ENCODE results near the gene SRPRB. TPM values are rescaled to one million over a fixed set of nuclear protein-coding genes. Genes with fewer than 3 reads are reported as not detected.
"Not testable (repeated sequence)": the region's sequence is repeated elsewhere in the genome, so short reads cannot be mapped to it uniquely, and the experiment has no call there.

Gene SRPRB
- total and polyA plus RNA-seq, 2 experiments from 2014 or later: 29.2 to 40.9 TPM

DNA sequence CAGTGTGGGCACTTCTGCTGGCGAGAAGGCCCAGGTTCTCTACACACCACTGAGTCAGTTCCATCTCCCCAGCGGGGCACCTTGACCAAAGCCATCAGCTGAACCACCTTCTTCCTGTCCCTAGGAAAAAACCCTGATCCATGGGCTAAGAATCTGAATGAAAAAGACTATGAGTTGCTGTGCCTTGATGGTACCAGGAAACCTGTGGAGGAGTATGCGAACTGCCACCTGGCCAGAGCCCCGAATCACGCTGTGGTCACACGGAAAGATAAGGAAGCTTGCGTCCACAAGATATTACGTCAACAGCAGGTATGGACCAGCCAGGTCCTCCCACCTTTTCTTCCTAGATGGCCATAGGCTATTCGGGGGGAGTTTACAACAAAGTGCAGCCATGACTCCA lies 30.3 kb upstream of the SRPRB start:
- no peak overlapping the region for H3K4me3 ChIP-seq

DNA sequence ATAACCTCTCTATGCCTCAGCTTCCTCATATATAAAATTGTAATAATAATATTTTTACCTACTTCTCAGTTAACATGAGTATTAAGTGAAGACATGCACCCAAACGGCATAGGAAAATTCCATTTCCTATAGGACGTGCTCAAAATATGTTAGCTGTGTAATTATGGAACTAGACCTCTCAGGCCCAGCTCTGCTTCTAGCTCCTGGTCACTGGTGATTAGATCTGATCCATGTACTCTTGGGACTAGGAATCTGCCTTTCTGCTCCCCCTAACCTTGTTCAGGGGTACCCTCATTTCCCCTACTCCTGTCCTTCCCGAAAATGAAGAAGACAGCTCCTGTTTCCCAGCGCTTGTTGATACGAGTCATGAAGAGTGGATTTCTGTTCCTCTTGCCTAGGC lies 29.8 kb upstream of the SRPRB start:
- no peaks in the 10 kb centered on the region for H3K9me3 ChIP-seq (ENCODE audit: low read depth)

More for the DNA sequence above, 30.3 kb upstream of the SRPRB start:
- DNase-seq (ENCODE audit: low read depth in 1 of 2, low spot score in 1 of 2): no peak
- TF ChIP-seq, protein P1, sequence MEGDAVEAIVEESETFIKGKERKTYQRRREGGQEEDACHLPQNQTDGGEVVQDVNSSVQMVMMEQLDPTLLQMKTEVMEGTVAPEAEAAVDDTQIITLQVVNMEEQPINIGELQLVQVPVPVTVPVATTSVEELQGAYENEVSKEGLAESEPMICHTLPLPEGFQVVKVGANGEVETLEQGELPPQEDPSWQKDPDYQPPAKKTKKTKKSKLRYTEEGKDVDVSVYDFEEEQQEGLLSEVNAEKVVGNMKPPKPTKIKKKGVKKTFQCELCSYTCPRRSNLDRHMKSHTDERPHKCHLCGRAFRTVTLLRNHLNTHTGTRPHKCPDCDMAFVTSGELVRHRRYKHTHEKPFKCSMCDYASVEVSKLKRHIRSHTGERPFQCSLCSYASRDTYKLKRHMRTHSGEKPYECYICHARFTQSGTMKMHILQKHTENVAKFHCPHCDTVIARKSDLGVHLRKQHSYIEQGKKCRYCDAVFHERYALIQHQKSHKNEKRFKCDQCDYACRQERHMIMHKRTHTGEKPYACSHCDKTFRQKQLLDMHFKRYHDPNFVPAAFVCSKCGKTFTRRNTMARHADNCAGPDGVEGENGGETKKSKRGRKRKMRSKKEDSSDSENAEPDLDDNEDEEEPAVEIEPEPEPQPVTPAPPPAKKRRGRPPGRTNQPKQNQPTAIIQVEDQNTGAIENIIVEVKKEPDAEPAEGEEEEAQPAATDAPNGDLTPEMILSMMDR (IDR thresholded peaks at IDR 0.05; ENCODE audit: low read depth, low read length): no peak
- H3K27me3 ChIP-seq: no peaks in the 10 kb centered on the region
- H3K36me3 ChIP-seq: no peaks in the 10 kb centered on the region
- no peaks in the 10 kb centered on the region for H3K9me3 ChIP-seq (ENCODE audit: low read depth)
- no peaks in the 10 kb centered on the region for H3K4me1 ChIP-seq (ENCODE audit: low read depth)
- H3K27ac ChIP-seq: no peak overlapping the region

DNA sequence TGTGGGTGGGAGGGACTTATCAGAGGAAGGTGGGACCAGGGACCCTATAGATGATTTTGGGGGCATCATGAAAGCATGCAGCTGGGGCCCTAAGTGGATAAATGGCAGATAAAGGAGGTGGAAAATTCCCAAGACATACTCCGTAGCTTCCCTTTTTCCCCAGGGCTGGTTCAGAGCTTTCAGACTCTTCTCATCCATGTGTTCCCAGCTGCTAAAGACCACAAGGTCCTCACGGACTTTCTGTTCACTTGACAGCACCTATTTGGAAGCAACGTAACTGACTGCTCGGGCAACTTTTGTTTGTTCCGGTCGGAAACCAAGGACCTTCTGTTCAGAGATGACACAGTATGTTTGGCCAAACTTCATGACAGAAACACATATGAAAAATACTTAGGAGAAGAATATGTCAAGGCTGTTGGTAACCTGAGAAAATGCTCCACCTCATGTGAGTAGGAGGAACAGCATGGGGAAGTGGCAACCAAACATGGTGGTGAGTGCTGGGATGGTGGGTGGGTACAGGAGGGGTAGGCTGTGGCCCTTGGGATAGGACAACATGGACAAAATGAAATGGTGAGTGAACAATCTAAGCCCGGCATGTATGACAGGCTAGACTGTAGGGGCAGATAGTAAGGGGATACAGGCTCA lies 28.7 kb upstream of the SRPRB start:
- H3K4me3 ChIP-seq: no peak overlapping the region
- no peaks in the 10 kb centered on the region for H3K27me3 ChIP-seq
- no peaks in the 10 kb centered on the region for H3K9me3 ChIP-seq (ENCODE audit: low read depth)
- no peak for DNase-seq (ENCODE audit: low read depth in 1 of 2, low spot score in 1 of 2)
- TF ChIP-seq, protein P1 (IDR thresholded peaks at IDR 0.05; ENCODE audit: low read depth, low read length): no peak
- H3K27ac ChIP-seq: no peak overlapping the region
- no peaks in the 10 kb centered on the region for H3K4me1 ChIP-seq (ENCODE audit: low read depth)
- H3K36me3 ChIP-seq: no peaks in the 10 kb centered on the region

More for the DNA sequence above, 29.8 kb upstream of the SRPRB start:
- Histone ChIP-seq H3K27me3 (no peaks in the 10 kb centered on the region), H3K27ac (no peak overlapping the region), H3K4me3 (no peak overlapping the region), H3K4me1 (ENCODE audit: low read depth) (no peaks in the 10 kb centered on the region), H3K36me3 (no peaks in the 10 kb centered on the region)
- DNase-seq (ENCODE audit: low read depth in 1 of 2, low spot score in 1 of 2): no peak
- TF ChIP-seq, protein P1 (IDR thresholded peaks at IDR 0.05; ENCODE audit: low read depth, low read length): no peak

DNA sequence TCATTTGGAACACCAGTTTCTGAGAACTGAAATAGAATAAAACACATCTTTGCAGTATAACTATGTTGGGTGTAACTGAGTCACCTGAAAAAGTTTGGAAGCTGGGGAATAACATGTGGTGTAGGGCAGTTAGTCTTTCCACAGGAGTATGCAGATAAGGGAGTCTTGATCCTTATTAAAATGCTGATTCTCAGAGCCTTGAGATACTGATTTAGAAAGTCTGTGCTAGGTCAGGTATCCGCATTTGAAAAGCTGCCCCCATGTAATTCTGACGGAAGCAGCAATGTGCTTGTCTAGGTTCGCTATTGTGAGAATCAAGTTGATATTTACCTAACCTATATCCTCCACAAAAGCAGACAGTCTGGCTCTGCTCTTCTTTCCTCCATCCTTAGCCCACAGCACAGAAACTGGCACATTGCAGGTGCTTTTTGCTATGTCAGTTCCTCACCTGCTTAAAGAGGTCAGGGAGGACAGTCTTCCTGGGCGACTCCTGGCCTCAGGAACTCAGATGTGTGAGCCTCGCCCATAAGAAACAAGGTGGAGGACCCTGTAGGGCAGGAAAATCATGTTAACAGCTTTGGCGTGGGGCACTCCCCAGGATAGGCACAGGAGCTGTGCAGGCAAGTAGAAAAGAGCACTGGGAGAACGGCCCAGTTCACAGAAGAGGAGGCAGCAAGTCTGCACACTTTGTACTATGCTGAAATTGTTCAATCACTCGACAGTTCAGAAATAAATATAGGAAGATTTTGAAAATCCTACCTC lies 27.6 kb upstream of the SRPRB start:
- H3K27ac ChIP-seq: no peak overlapping the region
- H3K4me3 ChIP-seq: no peak overlapping the region
- no peaks in the 10 kb centered on the region for H3K9me3 ChIP-seq (ENCODE audit: low read depth)
- no peaks in the 10 kb centered on the region for H3K27me3 ChIP-seq
- TF ChIP-seq, protein P1 (IDR thresholded peaks at IDR 0.05; ENCODE audit: low read depth, low read length): no peak
- H3K4me1 ChIP-seq (ENCODE audit: low read depth): no peaks in the 10 kb centered on the region
- H3K36me3 ChIP-seq: no peaks in the 10 kb centered on the region
- DNase-seq (ENCODE audit: low read depth in 1 of 2, low spot score in 1 of 2): no peak

DNA sequence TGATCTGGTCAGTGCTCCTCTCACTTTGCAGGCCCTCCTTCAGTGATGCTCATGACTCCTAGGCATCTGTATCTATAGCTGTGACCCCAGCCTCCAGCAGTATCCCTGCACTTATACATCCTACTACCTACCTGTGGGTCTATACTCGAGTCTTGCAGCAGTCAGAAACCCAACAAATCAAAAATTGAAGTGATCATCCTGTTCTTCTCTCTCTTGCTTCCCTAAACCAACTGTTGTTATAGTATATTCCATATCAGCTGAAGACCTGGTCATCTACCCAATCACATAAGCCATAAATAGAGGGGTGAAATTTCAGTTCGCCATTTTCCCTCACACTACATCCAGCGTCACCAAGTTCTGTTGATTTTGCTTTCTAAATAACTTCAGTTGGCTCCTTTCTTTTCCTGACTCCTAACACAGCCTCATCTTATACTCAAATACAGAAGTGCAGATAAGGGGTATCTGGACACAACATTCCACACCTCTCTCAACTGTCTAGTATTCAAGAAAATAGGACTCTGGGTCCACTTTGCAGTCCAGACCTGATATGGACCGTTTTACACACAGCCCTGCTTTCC lies 25.9 kb upstream of the SRPRB start:
- no peak overlapping the region for H3K27ac ChIP-seq
- TF ChIP-seq, protein P1 (IDR thresholded peaks at IDR 0.05; ENCODE audit: low read depth, low read length): no peak
- H3K9me3 ChIP-seq (ENCODE audit: low read depth): no peaks in the 10 kb centered on the region
- no peaks in the 10 kb centered on the region for H3K4me1 ChIP-seq (ENCODE audit: low read depth)
- H3K36me3 ChIP-seq: no peaks in the 10 kb centered on the region
- no peak for DNase-seq (ENCODE audit: low read depth in 1 of 2, low spot score in 1 of 2)
- no peak overlapping the region for H3K4me3 ChIP-seq
- H3K27me3 ChIP-seq: no peaks in the 10 kb centered on the region

DNA sequence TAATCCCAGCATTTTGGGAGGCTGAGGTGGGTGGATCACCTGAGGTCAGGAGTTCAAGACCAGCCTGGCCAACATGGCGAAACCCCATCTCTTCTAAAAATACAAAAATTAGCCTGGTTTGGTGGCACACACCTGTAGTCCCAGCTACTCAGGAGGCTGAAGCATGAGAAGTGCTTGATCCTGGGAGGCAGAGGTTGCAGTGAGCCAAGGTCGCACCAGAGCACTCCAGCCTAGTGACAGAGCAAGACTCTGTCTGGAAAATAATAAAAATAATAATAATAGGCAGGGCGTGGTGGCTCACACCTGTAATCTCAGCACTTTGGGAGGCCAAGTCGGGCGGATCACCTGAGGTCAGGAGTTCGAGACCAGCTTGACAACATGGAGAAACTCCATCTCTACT lies 24.9 kb upstream of the SRPRB start:
- not testable (repeated sequence) for H3K36me3 ChIP-seq

More for the DNA sequence above, 24.9 kb upstream of the SRPRB start:
- not testable (repeated sequence) for H3K4me3 ChIP-seq; H3K27ac ChIP-seq; DNase-seq (ENCODE audit: low read depth in 1 of 2, low spot score in 1 of 2); H3K27me3 ChIP-seq; H3K9me3 ChIP-seq (ENCODE audit: low read depth); H3K4me1 ChIP-seq (ENCODE audit: low read depth)

Data from cardiac muscle cell (in vitro differentiated cells and primary cell).